PFSK-1 (cell line): ENCODE data around the gene SORCS3.

ENCODE experiments used
- POLR2AphosphoS5 ChIP-seq: IDR thresholded peaks from 2 replicates; pipeline ENCODE4 v1.6.1; 2012; ENCODE audit warnings: low read depth, mild to moderate bottlenecking, control low read depth, low read length, moderate library complexity
- SIN3A ChIP-seq: IDR thresholded peaks from 2 replicates; pipeline ENCODE4 v1.6.1; 2012; ENCODE audit warnings: mild to moderate bottlenecking, low read length, moderate library complexity, borderline replicate concordance; ENCODE audit not compliant: insufficient read depth
- TAF1 ChIP-seq: IDR thresholded peaks from 2 replicates; pipeline ENCODE4 v1.6.1; 2012; ENCODE audit warnings: low read length, control low read depth, borderline replicate concordance; ENCODE audit not compliant: insufficient read depth
- TF ChIP-seq, protein P1 (sequence below), 2 experiments: IDR thresholded peaks; 2 replicates each; pipeline versions ENCODE4 v1.6.1 to v1.8.0; 2011 to 2012; ENCODE audit warnings: low read depth in 2 of 2, low read length in 2 of 2, control low read depth in 1 of 2, inconsistent platforms in 1 of 2, mild to moderate bottlenecking in 1 of 2, moderate library complexity in 1 of 2; ENCODE audit not compliant: insufficient read depth in 1 of 2

DNA sequence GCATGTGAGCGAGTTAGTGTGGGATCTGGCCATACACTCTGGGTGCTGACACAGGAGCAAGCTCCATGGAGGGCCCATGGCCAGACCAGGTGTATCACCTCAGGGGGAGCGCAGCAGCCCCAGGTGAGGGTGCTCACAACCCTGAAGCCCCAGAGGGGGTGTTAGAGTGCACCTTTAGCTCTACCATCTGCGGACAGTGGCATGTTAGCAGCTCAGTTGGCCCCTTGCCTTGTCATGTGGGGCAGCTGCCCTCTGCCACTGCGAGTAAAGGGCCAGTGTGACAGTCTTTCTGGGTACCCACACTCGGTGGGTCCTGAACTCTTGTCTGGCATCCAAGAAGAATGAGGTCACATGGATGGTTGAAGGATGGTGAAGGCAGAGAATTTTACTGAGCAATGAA, 600.2 kb downstream of the SORCS3 start:
- TF ChIP-seq, protein P1, sequence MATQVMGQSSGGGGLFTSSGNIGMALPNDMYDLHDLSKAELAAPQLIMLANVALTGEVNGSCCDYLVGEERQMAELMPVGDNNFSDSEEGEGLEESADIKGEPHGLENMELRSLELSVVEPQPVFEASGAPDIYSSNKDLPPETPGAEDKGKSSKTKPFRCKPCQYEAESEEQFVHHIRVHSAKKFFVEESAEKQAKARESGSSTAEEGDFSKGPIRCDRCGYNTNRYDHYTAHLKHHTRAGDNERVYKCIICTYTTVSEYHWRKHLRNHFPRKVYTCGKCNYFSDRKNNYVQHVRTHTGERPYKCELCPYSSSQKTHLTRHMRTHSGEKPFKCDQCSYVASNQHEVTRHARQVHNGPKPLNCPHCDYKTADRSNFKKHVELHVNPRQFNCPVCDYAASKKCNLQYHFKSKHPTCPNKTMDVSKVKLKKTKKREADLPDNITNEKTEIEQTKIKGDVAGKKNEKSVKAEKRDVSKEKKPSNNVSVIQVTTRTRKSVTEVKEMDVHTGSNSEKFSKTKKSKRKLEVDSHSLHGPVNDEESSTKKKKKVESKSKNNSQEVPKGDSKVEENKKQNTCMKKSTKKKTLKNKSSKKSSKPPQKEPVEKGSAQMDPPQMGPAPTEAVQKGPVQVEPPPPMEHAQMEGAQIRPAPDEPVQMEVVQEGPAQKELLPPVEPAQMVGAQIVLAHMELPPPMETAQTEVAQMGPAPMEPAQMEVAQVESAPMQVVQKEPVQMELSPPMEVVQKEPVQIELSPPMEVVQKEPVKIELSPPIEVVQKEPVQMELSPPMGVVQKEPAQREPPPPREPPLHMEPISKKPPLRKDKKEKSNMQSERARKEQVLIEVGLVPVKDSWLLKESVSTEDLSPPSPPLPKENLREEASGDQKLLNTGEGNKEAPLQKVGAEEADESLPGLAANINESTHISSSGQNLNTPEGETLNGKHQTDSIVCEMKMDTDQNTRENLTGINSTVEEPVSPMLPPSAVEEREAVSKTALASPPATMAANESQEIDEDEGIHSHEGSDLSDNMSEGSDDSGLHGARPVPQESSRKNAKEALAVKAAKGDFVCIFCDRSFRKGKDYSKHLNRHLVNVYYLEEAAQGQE (IDR thresholded peaks at IDR 0.05; ENCODE audit: insufficient read depth in 1 of 2, low read depth in 2 of 2, low read length in 2 of 2) = no peak
- TF ChIP-seq POLR2AphosphoS5 (no peak), SIN3A (no peak), TAF1 (no peak)
